Lung (tissue), 12 donors: ENCODE data around the gene ANXA10. TPM values are rescaled to one million over a fixed set of nuclear protein-coding genes. Genes with fewer than 3 reads are reported as not detected.

Experiments used
- ATAC-seq: fragments of 200-7000 bp; cut with Tn5 transposase; one replicate; pipeline ENCODE4 v1.9.1; 2020; ENCODE audit warnings: moderate number of reproducible peaks; ENCODE audit not compliant: insufficient read depth, low FRiP score
- DNase-seq, 3 donors: peaks; one replicate each; pipeline ENCODE4 v3.0.0-alpha.2; 2013 to 2017
- H3K27ac ChIP-seq, 2 donors: one replicate each; pipeline ENCODE4 v1.5.1; 2013; ENCODE audit warnings: mild to moderate bottlenecking in 2 of 2, moderate library complexity in 2 of 2, control low read depth in 1 of 2, inconsistent platforms in 1 of 2, low read depth in 1 of 2, low read length in 1 of 2
- H3K27me3 ChIP-seq, 3 donors: one replicate each; pipeline ENCODE4 v1.5.1; 2013; ENCODE audit warnings: low read length in 2 of 3; ENCODE audit not compliant: control insufficient read depth in 3 of 3, insufficient read depth in 3 of 3
- H3K36me3 ChIP-seq, 4 donors: one replicate each; pipeline ENCODE4 v1.5.1; 2013; ENCODE audit warnings: low read length in 4 of 4, mild to moderate bottlenecking in 1 of 4, moderate library complexity in 1 of 4; ENCODE audit not compliant: control insufficient read depth in 4 of 4, insufficient read depth in 4 of 4
- H3K4me1 ChIP-seq, 5 donors: one replicate each; pipeline ENCODE4 v1.5.1; 2013; ENCODE audit warnings: low read length in 5 of 5, mild to moderate bottlenecking in 2 of 5, moderate library complexity in 1 of 5; ENCODE audit not compliant: control insufficient read depth in 5 of 5, insufficient read depth in 5 of 5
- H3K4me3 ChIP-seq: one replicate; pipeline ENCODE4 v1.5.1; 2013; ENCODE audit warnings: mild to moderate bottlenecking, control low read depth, moderate library complexity
- H3K9ac ChIP-seq, 2 donors: one replicate each; pipeline ENCODE4 v1.5.1; 2013; ENCODE audit warnings: low read length in 2 of 2, control low read depth in 1 of 2; ENCODE audit not compliant: insufficient read depth in 1 of 2
- H3K9me3 ChIP-seq, 4 donors: one replicate each; pipeline ENCODE4 v1.5.1; 2013; ENCODE audit warnings: low read length in 3 of 4, mild to moderate bottlenecking in 1 of 4, moderate library complexity in 1 of 4; ENCODE audit not compliant: control insufficient read depth in 4 of 4, insufficient read depth in 3 of 4
- WGBS, 2 donors: extraction: QIAGEN DNeasy Blood & Tissue Kit; methylation state at CpG; one replicate each; pipeline ENCODE4 v1.1.7; 2013; 5-methylcytosine and 5-hydroxymethylcytosine counted together
- polyA plus RNA-seq, 2 donors: library from polyadenylated mRNA; stranded (reverse); fragments of 200-250 nt; gene quantifications; one replicate each; pipeline ENCODE4 v1.2.1, GENCODE V29; 2013
- total RNA-seq, 2 donors: library from RNA; depleted of rRNA in 1 of 2; stranded (reverse); fragments of >200 nt in 1 of 2; gene quantifications; one replicate each; pipeline ENCODE4 v1.2.1, GENCODE V29; 2014 to 2021
- TF ChIP-seq, protein P1 (sequence below): IDR thresholded peaks from 2 replicates; pipeline ENCODE4 v1.5.1; 2012; ENCODE audit warnings: mild to moderate bottlenecking; ENCODE audit errors: control extremely low read depth, extremely low read depth
- donor health status: control.
- donor health status: control.
- donor health status: Bipolar disorder and iron deficiency.
- donor health status: healthy.
- donor health status: DM: yes; HTN: yes; CAD: no.

Gene ANXA10
- total and polyA plus RNA-seq, 4 donors, result 0.64 TPM; not detected in 3

DNA sequence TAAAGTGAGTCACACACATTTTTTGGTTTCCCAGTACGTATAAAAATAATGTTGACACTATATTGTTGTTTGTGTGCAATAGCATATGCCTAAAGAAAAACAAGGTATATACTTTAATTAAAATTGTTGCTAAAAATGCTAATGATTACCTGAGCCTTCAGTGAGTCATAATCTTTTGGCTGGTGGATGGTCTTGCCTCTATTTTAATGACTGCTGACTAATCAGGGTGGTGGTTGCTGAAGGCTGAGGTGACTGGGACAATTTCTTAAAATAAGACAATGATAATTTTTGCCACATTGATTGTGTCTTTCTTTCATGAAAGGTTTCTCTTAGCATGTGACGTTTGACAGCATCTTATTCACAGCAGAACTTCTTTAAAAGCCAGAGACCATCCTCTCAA, 21.0 kb upstream of the ANXA10 start:
- Histone ChIP-seq H3K4me1 (no peaks in the 10 kb centered on the region), H3K9ac (no peak overlapping the region), H3K27ac (no peak overlapping the region), H3K4me3 (no peak overlapping the region), H3K9me3 (no peaks in the 10 kb centered on the region), H3K36me3 (no peaks in the 10 kb centered on the region), H3K27me3 (no peaks in the 10 kb centered on the region)
- 79 to 86% methylated on average over 2 of the region's 2 CpGs for WGBS, 2 donors
- TF ChIP-seq, protein P1, sequence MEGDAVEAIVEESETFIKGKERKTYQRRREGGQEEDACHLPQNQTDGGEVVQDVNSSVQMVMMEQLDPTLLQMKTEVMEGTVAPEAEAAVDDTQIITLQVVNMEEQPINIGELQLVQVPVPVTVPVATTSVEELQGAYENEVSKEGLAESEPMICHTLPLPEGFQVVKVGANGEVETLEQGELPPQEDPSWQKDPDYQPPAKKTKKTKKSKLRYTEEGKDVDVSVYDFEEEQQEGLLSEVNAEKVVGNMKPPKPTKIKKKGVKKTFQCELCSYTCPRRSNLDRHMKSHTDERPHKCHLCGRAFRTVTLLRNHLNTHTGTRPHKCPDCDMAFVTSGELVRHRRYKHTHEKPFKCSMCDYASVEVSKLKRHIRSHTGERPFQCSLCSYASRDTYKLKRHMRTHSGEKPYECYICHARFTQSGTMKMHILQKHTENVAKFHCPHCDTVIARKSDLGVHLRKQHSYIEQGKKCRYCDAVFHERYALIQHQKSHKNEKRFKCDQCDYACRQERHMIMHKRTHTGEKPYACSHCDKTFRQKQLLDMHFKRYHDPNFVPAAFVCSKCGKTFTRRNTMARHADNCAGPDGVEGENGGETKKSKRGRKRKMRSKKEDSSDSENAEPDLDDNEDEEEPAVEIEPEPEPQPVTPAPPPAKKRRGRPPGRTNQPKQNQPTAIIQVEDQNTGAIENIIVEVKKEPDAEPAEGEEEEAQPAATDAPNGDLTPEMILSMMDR, result no peak
- ATAC-seq (no peak), DNase-seq (no peak)

DNA sequence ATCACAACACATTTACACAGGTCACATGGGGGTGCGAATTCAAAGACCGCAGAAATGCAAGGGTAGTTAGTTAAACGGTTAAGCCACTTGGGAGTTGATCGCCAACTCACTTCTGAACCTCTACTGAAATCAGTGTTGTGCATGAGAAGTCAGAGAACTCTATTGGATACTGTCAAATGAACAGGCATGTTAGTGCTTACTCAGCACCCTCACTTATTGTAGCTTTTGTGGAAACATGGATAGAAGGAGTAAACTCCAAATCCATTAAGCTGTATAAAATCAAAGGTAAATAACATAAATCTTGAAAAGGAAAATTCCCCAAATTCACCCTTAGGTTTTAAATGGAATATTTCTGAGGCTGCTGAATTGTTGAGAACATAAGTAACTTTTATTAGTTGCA, 17.5 kb upstream of the ANXA10 start:
- DNase-seq (no peak), ATAC-seq (no peak)
- TF ChIP-seq, protein P1, result no peak
- no peaks in the 10 kb centered on the region for H3K9me3 ChIP-seq
- no peak overlapping the region for H3K27ac ChIP-seq
- H3K9ac ChIP-seq, result no peak overlapping the region
- no peak overlapping the region for H3K4me3 ChIP-seq
- H3K4me1 ChIP-seq, result no peaks in the 10 kb centered on the region
- WGBS, 2 donors, result 94 to 96% methylated on average over 4 of the region's 4 CpGs
- no peaks in the 10 kb centered on the region for H3K36me3 ChIP-seq
- no peaks in the 10 kb centered on the region for H3K27me3 ChIP-seq

- ATAC-seq (no peak), DNase-seq (peak; percentile 55 to 67 (median 56))
- no peaks in the 10 kb centered on the region for H3K4me1 ChIP-seq
- no peak overlapping the region for H3K4me3 ChIP-seq
- no peaks in the 10 kb centered on the region for H3K36me3 ChIP-seq
- H3K9ac ChIP-seq, result no peak overlapping the region
- no peak overlapping the region for H3K27ac ChIP-seq
- TF ChIP-seq, protein P1, result peak; percentile 9
- no peaks in the 10 kb centered on the region for H3K27me3 ChIP-seq
- no peaks in the 10 kb centered on the region for H3K9me3 ChIP-seq
- WGBS, 2 donors, result 17 to 21% methylated on average over 2 of the region's 2 CpGs
Measured at GRCh38 chr4:168076989-168077725, 15.2 kb upstream of the ANXA10 start.
